RWPE2 (cell line): ENCODE results near the gene PLCG1.

Experiments
- ATAC-seq: fragments of 200-7000 bp; cut with Tn5 transposase; 3 replicates; pipeline ENCODE4 v1.9.1; 2021; ENCODE audit warnings: low read depth
- DNase-seq: peaks from one replicate; pipeline ENCODE4 v3.0.0-alpha.2; 2020; ENCODE audit warnings: low spot score
- H3K27ac ChIP-seq: fragments of 450-650 bp; 2 replicates; pipeline ENCODE4 v1.5.1; 2017; ENCODE audit warnings: mild to moderate bottlenecking; ENCODE audit not compliant: poor library complexity, severe bottlenecking
- H3K27me3 ChIP-seq: fragments of 250-450 bp; sonication (Bioruptor Pico); 2 replicates; pipeline ENCODE4 v1.5.1; 2021; ENCODE audit warnings: mild to moderate bottlenecking, moderate library complexity; ENCODE audit not compliant: insufficient read depth, poor library complexity, severe bottlenecking
- H3K36me3 ChIP-seq: fragments of 250-450 bp; sonication (Bioruptor Pico); 2 replicates; pipeline ENCODE4 v1.5.1; 2020; ENCODE audit warnings: low read depth, mild to moderate bottlenecking, moderate library complexity
- H3K4me1 ChIP-seq: fragments of 250-450 bp; sonication (Bioruptor Pico); 2 replicates; pipeline ENCODE4 v1.5.1; 2021; ENCODE audit warnings: mild to moderate bottlenecking, moderate library complexity; ENCODE audit not compliant: insufficient read depth, poor library complexity, severe bottlenecking
- H3K4me3 ChIP-seq: fragments of 250-450 bp; sonication (Bioruptor Pico); 2 replicates; pipeline ENCODE4 v1.5.1; 2021; ENCODE audit warnings: mild to moderate bottlenecking, moderate library complexity; ENCODE audit not compliant: severe bottlenecking
- H3K9me3 ChIP-seq: fragments of 250-450 bp; sonication (Bioruptor Pico); 2 replicates; pipeline ENCODE4 v1.5.1; 2021; ENCODE audit warnings: mild to moderate bottlenecking, moderate library complexity; ENCODE audit not compliant: severe bottlenecking
- TF ChIP-seq, protein P1 (sequence below): fragments of 450-650 bp; IDR thresholded peaks from one replicate; pipeline ENCODE4 v1.5.1; 2017; ENCODE audit warnings: mild to moderate bottlenecking, moderate library complexity; ENCODE audit not compliant: poor library complexity, severe bottlenecking

PLCG1 gene

DNA sequence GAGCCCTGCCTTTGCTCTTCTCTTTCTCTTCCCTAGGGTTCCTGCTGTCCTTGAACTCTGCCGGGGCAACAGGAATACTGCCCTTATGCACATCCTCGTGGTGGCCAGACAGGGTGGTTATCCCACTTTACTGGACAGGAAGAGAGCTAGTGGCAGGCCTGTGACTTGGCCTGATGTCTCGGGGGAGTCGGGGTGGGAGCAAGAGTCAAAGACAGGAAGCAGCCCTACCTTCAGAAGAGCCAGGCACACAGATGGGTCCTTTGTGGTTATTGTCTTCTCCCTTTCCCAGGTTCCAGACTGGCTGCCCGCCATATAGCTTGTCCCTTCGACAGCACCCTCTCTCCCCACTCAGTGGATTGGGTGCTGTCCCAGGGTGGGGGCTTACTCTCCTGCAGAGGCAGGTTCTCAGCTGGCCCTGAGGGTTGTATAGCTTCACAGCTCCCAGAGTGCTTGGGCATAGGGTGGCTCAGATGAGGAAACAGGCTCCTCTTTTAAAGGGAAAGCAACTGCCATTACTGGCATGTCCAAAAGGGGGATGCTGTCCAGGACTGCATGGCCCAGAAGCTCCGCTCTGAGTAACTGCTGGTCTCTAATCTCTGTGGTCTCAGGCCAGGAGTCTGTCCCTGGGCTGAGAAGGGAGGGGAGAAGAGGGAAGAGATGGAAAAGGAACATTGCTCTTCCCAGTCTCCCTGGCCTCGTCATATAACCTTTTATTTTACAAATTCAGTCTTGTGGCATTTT lies 17.3 kb downstream of the PLCG1 start:
- Histone ChIP-seq H3K9me3 (no peaks in the 10 kb centered on the region), H3K27me3 (no peaks in the 10 kb centered on the region), H3K4me1 (peaks cover 20% of the 10 kb centered on the region), H3K36me3 (peaks cover 18% of the 10 kb centered on the region), H3K4me3 (no peak overlapping the region), H3K27ac (no peak overlapping the region)
- ATAC-seq (no peak), DNase-seq (no peak)
- TF ChIP-seq, protein P1, sequence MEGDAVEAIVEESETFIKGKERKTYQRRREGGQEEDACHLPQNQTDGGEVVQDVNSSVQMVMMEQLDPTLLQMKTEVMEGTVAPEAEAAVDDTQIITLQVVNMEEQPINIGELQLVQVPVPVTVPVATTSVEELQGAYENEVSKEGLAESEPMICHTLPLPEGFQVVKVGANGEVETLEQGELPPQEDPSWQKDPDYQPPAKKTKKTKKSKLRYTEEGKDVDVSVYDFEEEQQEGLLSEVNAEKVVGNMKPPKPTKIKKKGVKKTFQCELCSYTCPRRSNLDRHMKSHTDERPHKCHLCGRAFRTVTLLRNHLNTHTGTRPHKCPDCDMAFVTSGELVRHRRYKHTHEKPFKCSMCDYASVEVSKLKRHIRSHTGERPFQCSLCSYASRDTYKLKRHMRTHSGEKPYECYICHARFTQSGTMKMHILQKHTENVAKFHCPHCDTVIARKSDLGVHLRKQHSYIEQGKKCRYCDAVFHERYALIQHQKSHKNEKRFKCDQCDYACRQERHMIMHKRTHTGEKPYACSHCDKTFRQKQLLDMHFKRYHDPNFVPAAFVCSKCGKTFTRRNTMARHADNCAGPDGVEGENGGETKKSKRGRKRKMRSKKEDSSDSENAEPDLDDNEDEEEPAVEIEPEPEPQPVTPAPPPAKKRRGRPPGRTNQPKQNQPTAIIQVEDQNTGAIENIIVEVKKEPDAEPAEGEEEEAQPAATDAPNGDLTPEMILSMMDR = no peak

DNA sequence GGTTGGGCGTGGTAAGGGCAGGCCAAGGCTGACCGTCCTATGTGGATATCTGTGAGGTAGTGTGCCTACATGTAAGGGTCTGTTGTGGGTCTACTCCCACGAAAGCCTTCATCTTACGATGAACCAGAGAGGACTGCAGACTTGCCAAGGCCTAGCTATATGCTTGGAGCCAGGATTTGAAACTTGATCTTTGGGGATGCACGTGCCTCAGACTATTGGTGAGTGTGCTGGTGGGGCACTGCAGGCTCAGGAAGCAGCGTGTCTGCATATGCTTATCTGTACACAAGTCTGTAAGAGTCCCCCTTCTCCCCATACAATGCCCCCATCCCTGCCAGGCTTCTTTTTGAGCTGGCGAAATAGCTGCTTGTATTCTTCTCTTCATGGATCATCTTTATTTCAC lies 17.9 kb downstream of the PLCG1 start:
- no peak for ATAC-seq
- H3K36me3 ChIP-seq = peaks cover 25% of the 10 kb centered on the region

DNA sequence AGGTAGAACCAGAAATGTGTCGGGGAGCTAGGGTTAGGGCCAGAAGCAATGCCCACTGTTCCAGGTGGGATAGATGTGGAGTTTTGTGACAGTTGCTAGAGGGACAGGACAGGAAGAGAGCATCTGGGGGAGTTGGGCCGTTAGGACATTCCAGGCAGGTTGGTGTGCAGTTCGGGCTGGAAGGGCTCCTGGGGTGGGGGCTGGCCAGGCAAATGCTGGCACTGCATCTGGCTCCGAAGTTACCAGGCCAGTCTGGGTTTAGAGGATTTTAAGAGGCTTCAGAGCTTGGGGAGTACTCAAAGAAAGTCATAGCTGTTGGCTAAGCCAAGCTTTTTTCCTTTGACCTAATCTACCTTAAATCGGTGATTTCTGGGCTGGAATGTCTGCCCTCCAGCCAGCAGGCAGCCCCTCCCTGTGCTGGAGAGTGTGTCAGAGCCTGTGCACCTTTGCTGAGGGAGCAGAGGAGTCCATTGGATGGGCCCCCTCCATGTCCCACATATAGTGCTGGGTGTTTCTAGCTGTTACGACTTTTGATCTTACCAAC lies 20.8 kb downstream of the PLCG1 start:
- Histone ChIP-seq H3K36me3 (peaks cover 42% of the 10 kb centered on the region), H3K4me1 (peaks cover 20% of the 10 kb centered on the region), H3K4me3 (no peak overlapping the region), H3K9me3 (no peaks in the 10 kb centered on the region), H3K27me3 (no peaks in the 10 kb centered on the region), H3K27ac (peak overlapping the region; percentile 20)
- DNase-seq (no peak), ATAC-seq (no peak)
- TF ChIP-seq, protein P1 = no peak

More for the DNA sequence above, 17.9 kb downstream of the PLCG1 start:
- H3K9me3 ChIP-seq = no peaks in the 10 kb centered on the region
- TF ChIP-seq, protein P1 = no peak
- H3K27me3 ChIP-seq = no peaks in the 10 kb centered on the region
- H3K27ac ChIP-seq = no peak overlapping the region
- DNase-seq = no peak
- H3K4me1 ChIP-seq = peaks cover 20% of the 10 kb centered on the region
- no peak overlapping the region for H3K4me3 ChIP-seq

DNA sequence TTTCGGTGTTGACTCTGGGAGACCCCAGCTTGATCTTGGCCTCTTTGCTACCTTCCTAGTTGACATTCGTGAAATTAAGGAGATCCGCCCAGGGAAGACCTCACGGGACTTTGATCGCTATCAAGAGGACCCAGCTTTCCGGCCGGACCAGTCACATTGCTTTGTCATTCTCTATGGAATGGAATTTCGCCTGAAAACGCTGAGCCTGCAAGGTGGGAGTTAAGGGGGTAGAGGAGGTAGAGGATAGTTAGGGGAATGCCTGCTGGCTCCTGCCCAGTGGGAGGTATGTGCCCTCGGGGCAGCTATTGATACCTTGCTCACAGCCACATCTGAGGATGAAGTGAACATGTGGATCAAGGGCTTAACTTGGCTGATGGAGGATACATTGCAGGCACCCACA lies 22.2 kb downstream of the PLCG1 start:
- Histone ChIP-seq H3K4me1 (peaks cover 20% of the 10 kb centered on the region), H3K9me3 (no peaks in the 10 kb centered on the region), H3K36me3 (peaks cover 46% of the 10 kb centered on the region), H3K4me3 (no peak overlapping the region), H3K27ac (no peak overlapping the region), H3K27me3 (no peaks in the 10 kb centered on the region)
- no peak for ATAC-seq
- DNase-seq = no peak
- TF ChIP-seq, protein P1 = no peak

DNA sequence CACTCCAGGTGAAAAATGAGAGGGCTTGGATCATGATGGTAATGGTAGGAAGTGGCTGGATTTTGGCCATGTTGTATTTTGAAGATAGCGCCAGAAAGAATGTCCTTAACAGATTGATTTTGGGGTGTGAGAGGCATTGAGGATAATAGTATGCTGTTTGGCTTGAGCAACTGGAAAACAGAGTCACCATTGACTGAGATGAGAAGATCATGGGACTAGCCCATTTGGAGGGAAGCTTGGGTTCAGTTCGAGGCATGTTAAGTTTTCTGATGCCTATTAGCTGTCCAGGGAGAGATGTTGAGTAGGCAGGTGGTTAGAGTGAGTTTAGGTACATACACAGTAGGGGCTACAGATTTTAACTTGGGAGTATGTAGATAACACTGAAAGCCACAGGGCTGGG lies 23.3 kb downstream of the PLCG1 start:
- TF ChIP-seq, protein P1 = no peak
- Histone ChIP-seq H3K27me3 (no peaks in the 10 kb centered on the region), H3K4me3 (no peak overlapping the region), H3K36me3 (peaks cover 57% of the 10 kb centered on the region), H3K27ac (no peak overlapping the region), H3K9me3 (no peaks in the 10 kb centered on the region), H3K4me1 (peaks cover 20% of the 10 kb centered on the region)
- ATAC-seq = no peak
- no peak for DNase-seq
